Measurements from ENCODE around the gene P4HA1.

DNA sequence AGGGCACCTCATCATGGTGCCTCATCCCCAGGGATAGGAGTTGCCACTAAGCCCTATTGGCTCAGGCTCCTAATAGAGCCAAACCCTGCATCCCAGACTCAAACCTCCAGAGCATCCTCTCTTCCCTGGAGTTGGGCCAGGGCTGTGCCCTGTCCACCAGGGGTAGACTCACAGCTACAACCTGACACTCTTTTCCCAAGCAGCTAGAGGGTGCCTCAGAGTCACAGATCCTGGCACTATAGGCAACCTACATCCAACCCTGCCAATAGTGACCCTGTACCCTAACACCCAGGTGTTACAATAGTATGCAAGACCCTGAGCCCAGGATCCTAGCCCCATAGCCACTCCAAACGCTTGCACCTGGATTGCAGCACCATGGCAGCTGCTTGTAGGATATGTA is 78.0 kb downstream of the P4HA1 start:
- TF ChIP-seq, protein P1, sequence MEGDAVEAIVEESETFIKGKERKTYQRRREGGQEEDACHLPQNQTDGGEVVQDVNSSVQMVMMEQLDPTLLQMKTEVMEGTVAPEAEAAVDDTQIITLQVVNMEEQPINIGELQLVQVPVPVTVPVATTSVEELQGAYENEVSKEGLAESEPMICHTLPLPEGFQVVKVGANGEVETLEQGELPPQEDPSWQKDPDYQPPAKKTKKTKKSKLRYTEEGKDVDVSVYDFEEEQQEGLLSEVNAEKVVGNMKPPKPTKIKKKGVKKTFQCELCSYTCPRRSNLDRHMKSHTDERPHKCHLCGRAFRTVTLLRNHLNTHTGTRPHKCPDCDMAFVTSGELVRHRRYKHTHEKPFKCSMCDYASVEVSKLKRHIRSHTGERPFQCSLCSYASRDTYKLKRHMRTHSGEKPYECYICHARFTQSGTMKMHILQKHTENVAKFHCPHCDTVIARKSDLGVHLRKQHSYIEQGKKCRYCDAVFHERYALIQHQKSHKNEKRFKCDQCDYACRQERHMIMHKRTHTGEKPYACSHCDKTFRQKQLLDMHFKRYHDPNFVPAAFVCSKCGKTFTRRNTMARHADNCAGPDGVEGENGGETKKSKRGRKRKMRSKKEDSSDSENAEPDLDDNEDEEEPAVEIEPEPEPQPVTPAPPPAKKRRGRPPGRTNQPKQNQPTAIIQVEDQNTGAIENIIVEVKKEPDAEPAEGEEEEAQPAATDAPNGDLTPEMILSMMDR (conservative IDR thresholded peaks at IDR 0.05; ENCODE audit: low read depth, low read length), result peak; percentile 59
- no peak for TF ChIP-seq EZH2phosphoT487 (IDR thresholded peaks at IDR 0.05; ENCODE audit: borderline replicate concordance, low read length)
- TF ChIP-seq EZH2 (IDR thresholded peaks at IDR 0.05; ENCODE audit: low read length, unreplicated experiment), result no peak

Data from PC-3 (cell line).